ENCODE measurements around the gene FARSB.

Gene FARSB

DNA sequence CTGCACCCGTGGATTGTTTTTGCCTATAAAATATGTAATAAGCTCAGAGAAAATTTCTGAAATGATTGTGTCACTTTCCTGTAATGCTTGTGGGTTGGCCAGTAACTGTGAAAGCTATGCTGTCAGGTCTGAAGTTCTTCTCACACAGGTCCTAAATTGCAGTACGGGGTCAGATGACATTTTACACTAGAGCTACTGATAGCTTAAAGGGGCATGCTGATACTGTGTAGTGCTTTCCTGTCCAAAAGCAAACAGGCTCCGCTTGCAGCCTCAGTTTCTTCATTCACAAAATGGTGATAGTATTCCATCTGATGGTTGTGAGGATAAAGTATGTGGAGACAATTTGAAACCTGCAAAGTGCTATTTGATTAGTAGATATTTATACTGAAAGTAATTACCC is 7.6 kb upstream of the FARSB start:
- DNase-seq (ENCODE audit: low read depth): no peak

DNA sequence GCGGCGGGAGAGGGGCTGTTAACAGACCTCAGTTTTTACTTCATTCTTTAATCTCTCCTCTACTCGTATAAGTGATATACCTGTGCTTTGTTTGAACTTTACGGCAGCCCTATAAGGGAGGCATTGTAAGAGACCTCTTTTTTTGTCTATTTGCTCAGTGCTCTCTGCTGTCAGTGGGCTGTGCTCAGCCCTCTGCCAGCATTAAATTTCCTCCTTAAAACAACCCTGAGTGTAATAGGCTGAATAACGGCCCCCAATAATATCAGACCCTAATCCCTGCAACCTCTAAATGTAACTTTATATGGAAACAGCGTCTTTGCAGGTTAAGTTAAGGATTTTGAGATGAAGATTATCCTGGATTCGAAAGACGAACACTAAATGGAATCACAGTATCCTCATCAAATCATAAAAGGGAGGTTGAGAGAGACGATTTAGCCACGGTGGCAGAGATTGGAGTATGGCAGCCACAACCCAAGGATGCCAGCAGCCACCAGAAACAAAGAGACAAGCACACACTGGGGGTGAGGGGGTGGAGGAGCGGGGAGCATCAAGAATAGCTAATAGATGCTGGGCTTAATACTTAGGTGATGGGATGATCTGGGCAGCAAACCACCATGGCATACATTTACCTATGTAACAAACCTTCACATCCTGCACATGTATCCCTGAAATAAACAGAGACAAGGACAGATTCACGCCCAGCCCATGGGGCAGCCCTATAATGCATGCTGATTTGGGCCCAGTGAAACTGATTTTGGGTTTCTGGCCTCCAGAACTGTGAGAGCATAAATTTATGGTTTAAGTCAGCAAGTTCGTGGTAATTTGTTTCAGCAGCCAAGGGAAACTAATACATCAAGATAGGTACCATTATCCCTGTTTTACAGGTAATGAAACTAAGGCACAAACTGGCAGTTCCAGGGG is 894 bp upstream of the FARSB start:
- DNase-seq (ENCODE audit: low read depth): no peak

DNA sequence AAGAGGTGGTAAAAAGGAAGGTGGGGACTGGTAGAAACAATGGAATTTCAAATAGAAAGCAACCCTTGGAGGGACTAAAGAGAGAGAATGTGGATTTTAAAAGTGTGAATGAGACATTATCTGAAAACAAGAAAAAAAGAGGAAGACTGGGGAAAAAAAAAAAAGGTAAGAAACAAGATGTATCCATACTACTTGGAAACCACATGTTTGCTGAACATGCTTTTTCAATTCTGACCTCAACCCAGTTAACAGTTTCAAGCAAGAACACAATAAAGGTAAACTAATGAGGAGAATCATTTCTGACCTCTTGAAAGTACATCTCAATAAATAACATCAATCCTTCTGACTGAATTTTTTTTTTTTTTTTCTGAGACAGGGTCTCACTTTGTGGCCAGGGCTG is 2.6 kb downstream of the FARSB start:
- no peak for DNase-seq (ENCODE audit: low read depth)

DNA sequence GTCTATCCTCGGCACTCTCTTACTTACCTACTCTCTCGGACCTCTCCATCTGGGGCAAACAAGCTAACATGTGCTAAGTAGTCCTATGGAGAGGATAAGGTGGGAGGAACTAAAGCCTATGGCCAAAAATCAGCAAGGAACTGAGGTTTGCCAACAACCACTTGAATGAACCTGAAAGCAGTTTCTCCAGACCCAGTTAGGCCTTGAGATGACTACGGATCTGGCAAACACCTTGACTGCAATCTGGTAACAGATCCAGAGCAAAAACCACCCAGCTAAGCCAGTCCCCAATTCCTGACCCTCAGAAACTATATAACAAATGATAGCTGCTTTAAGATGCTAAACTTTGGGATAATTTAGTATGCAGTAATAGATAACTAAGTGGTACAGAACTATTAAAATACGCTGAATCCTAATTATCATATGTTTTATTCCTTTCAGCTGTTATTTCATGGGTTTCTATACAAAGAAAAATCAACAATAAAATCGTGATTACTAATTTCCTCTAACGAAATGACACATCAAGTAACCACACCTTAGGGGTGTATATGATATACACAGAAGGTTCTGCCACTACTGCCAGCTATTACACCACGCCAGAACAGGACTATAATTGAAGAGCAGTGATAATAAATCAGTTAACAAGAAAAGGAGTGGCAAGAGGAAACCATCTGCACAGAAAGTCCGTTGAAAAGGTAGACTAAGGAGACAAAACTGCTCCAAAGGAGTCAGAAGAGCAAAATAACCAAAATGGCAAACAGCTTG is 3.2 kb downstream of the FARSB start:
- no peak for DNase-seq (ENCODE audit: low read depth)

DNA sequence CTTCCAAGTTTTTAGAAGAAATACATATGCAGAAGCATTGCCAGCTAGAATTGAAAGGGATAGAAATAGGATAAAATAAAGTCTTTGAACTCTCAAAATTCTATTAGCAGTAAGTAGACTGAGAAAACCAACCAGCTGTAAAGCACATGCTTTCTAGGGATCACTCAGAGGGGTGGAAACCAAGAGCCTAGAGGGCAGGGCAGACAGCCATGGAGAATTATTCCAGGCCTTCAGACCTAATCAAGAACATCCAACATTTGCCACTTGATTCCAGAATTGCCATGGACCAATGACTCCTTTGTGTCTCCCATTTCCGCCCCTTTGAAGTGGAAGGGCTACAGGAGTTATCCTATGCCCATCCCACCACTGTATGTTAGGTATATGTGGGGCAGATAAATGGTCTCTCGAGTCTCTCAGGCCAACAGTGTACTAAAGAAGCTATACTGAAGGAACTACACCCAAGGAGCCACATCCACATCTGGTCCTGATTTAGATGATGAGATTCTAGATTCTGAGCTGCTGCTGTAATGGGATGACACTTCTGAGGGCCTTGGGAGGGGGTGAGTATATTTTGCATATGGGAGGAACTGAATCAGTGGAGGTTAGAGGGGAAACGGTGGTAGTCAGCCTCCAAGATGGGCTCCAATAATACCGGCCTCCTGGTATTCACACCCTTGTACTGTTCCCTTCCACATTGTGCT is 4.0 kb downstream of the FARSB start:
- no peak for DNase-seq (ENCODE audit: low read depth)

DNA sequence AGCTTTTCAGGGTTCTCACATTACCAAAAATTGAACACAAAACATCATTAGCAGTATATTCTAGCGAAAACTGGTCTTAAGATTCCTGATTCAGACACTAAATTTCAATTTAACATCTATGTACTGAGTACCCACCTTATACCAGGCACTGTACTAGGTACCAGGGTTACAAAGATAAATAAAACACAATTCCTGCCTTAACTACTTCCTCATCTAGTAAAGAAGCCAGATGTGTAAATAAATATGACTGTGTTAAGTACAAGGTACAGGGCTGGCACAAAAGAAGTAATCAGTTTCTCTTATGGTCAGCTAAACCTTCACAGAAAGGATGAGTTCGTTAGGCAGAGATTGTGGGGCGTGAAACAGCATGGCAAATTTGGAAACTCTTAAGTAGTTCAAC is 6.1 kb downstream of the FARSB start:
- no peak for DNase-seq (ENCODE audit: low read depth)

DNA sequence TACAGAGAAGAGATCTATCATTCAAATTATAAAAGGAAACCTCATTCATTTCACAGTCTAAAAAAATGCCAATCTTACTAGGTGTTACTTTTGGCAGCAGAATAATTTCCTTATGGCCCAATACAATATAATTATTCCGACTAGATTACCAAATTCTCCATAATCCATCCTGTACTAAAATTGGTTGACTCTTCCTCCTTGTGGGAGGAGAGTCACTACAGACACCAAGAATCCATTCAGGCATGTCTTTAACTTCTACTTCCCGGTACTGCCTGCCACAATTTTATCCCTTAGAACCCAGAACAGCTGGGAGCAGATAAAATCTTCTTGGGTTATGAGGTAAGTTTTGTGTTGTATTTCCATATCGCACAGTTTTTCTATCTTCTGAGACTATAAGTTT is 9.9 kb downstream of the FARSB start:
- no peak for DNase-seq (ENCODE audit: low read depth)

DNA sequence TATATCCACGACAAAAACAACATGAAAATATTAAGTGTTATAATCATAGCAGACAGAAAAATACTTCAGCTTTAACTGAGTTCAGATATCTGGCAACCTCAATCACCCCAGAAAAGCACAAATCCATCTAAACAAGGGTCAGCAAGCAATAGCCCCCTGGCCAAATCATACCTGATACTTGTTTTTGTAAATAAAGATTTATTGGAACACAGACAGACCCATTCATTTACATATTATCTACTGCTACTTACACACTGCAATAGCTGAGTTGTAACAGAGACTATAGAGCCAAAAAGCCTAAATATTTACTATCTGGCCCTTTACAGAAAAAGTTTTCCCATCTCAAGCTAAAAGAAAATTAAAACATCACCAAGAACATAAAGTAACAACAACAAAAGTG is 12.8 kb downstream of the FARSB start:
- DNase-seq (ENCODE audit: low read depth): no peak

DNA sequence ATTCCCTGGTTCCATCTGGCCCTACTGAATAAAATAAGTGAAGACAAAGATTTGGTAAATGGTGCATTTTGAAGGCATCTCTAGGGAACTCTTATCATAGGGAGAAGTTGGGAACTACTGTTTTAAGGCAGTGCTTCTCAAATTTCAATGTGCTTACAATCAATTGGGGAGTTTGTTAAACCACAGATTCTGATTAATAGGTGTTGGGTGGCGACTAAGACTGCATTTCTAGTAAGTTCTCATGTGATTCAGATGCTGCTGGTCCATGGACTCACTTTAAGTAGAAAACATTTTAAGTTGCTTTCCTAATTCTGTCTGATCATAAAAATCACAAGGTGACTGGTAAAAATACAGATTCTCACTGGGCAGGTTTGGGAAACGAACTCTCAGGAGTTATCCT is 14.6 kb downstream of the FARSB start:
- no peak for DNase-seq (ENCODE audit: low read depth)

DNA sequence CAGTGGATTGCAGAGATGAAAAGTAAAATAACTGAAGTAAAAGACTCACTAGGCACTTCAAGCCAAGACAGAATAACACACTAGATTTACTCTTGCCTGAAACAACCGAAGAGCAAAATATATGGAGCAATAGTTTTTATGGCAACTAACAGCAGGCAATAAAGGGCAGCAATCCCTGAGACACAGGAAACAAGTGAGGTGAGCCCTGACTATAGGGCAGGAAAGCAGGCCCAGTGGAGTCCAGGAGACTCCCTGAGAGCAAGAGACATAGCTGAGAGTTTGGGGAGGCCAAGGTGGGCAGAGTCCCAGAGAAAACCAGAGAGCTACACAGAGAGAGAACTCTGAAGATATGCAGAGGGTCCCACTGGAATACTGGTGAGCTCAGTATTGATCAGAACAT is 18.8 kb downstream of the FARSB start:
- DNase-seq (ENCODE audit: low read depth): no peak

DNA sequence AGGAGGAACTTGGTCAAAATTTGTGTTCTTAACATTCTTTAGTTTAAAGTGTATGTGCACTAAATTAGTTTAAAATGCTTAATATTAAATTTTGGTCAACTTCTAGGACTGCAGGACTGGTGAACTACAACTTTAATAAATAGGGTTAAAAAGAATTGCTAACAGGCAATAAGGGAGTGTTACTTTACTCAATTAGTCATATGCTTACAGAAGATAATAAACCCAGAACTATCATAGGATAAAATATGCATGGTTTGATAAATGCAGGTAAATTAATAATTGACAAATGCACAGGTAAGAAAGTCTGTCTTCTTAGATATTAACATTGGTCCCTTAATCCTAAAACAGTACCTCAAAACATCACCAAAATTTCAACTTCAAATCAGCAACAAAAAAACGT is 20.6 kb downstream of the FARSB start:
- DNase-seq (ENCODE audit: low read depth): no peak

DNA sequence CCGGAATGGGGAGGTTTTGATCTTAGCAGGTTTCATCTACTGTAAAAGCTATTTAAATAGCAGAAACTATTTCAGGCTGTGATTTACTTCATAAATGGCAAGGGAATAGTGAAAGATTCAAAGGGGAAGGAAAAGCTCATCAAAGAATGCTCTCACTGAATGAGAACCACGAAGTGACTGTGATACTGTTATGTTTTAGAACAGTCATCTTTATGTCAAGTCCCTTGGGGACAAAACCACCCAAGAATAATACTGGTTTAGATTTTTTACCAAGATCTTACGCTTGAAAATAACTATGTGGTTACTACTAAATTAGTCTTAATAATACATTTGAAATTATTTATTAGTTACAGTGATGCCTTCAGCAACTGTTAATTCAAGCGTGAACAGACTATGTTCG is 28.1 kb downstream of the FARSB start:
- no peak for DNase-seq (ENCODE audit: low read depth)

DNA sequence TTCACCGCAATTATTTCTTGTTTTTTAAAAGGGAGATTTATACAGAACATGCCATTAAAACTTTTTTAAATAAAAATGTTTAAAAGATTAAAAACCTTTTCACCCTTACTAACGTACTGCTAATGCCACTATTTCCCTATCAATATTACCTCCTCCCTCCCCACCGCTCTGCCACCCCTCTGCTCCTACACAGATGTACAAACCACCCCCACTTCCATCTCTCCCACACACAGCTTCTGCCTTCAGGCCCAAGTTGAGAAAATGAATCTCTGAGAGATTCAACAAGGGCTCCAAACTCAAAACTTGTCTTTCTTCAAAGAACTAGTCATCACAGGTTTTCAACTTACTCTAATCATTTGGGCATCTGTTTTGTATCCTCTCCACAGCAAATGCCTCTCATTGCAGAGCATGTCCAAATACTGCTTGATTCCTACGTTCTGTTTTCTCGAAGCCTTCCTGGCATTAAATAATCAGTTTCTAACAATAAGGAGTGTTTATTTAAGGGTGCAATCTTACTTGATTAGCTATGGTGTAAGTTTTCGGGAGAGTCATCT is 32.1 kb downstream of the FARSB start:
- no peak for DNase-seq (ENCODE audit: low read depth)

DNA sequence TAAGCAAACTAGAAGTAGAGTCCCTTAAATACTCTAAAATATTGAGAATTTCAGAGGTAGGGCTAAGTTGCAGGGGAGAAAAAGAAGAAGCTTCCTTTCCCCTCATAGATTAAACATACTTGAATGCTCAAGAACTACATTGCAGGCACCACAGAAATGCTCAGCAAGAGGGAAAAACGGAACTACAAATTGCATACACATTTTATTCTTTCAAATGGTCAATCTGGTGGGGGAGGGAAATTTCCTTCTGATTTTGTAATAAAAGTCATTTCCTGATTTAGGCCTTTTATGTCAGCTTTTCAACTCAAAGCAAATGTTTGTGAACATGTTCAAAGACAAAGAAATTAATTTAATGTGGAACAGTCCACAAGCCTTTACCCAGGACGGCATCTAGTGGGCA is 33.0 kb downstream of the FARSB start:
- DNase-seq (ENCODE audit: low read depth): no peak

DNA sequence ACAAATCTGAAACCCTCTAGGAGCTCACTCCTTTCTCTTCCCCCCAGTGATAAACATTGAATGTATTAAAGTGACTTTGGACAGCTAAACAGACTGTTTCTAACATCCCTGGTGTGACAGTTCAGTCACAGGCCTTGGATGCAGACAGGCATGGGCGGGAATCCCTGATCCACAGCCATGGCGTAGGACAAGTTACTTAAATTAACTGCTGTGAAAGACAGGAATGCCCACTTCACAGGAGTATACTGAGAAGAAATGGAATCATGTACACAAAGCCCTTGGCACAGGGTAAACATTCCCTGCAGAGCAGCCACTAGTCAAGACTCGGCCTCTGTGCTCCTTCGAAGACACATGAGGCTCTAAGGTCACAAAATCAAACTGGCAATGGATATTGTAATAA is 34.0 kb downstream of the FARSB start:
- DNase-seq (ENCODE audit: low read depth): no peak

DNA sequence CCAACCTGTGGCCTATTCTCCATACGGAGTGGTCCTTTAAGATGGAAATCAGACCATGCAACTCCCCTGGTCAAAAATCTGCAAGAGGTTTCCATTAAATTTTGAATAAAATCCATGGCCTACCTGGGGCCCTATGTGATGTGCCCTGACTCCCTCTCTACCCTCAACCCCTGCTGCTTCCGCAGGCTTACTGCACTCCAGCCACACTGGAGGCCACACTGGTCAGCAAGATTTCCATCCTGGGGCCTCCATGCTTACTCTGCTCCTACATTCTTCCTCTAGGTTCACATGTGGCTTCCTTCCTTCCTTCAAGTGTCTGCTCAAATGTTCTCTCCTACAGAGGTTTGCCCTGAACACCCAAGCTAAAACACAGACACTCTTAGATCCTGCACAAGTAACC is 40.6 kb downstream of the FARSB start:
- DNase-seq (ENCODE audit: low read depth): no peak

DNA sequence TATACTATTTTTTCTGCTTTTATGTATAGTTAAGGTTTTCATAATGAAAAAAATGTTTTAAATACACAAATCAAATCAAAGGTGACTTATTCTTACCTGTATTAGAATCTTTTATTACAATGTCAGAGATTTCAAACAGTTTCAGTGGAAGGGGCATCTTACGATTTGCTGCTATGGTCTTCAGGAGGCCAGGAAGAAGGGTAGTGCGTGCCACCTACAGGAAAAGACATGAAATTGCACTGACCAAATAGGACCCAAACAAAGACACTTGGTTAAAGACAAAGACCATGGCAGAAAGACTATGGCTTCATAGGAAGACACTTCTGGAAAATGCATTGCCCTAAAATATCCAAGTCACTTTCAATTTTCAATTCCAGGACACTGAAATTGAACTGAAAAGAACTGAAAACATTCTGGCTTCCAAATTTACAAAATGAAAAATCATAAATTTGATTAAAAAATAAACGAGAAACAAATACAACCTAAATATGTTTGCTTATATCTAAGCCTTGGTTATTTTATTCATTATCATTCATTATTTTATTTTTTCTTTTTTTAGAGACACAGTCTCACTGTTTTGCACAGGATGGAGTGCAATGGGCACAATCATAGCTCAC is 42.1 kb downstream of the FARSB start:
- no peak for DNase-seq (ENCODE audit: low read depth)

DNA sequence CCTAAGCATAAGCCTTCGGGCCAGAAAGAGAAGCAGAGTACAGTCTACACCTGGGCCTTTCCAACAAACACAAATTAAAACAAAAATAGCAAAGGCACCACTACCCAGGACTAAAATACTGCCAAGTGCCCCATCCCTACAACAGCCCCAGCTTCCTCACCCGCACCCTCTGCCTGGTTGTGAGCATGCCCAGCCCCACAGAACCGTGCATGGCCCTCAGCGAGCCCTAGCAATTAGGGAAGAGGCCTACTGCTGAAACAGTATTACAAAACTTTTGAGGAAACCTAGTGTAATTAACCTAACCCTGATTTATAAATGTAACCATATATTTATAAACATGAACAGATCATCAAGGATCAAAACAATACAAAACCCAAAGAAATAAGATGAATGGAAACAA is 44.2 kb downstream of the FARSB start:
- no peak for DNase-seq (ENCODE audit: low read depth)

DNA sequence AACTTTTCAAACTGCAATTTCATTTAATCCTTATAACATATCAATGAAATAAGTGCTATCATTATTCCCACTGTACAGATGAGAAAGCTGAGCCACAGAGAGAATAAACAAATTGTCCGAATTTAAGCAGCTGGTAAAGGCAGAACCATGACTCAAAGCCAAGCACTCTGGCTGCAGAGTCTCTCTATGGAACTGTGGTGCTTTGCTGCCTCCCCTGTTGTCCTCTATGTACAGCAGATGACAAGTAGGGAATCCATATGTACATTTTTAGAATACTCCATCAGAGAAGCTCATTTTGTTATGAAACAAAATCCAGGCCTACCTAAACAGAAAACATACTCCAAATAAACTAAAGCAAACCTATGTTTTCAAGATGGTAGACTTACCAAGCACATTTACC is 45.1 kb downstream of the FARSB start:
- DNase-seq (ENCODE audit: low read depth): no peak

DNA sequence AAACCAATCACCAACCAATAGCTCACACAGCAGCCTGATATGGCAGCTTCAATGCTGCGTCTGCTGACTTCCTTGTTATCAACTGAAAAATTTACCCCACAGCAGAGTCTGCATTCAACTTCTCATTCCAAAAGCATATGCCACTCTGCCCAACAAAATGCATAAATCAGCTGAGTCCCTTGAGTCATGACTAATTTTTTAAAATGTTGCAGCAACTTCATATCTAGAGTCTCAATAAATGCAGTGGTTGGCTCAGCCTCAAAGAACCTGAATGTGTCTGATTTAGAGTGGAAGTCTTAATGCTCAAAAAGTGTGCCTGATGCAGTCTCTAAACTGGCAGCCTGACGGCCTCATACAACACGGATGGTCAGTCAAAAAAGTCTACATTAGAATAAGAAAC is 46.5 kb downstream of the FARSB start:
- no peak for DNase-seq (ENCODE audit: low read depth)

DNA sequence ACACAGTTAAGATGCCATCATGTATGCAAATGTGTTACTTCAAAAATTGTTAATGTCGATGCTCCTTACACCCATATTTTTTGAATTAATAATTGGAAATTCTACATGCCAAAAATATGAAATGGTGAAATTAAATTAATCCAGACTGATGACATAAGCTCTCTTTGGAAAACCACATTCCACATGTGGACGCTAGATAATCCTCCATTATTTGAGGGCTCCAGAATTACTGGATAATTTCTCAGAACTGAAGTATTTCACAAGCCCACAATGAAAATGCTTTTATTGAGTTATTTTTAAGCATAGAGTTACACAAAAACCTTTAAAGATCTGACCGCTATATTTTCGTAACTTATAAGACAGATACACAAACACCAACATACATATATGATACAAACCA is 47.8 kb downstream of the FARSB start:
- DNase-seq (ENCODE audit: low read depth): no peak

DNA sequence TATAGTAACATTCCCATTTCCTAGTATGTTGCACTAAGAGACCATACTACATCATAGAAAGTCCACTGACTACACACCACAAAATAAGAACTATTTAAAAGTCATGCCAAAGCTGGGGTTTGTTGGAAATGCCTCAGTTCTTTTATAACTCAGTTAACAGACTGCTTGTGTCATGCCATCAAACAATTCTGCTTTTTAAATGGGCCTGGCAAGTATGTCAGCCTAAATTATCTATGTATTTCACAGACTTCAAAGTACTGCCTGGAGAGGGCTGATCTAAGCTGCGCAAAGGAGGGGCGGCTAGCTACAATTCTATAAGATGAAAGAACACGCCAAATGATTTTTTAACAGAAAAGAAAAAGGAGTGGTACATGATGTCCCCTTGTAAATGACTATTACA is 49.6 kb downstream of the FARSB start:
- DNase-seq (ENCODE audit: low read depth): no peak

Measured in GM04503 (cell line).